HUDEP-2 (cell line): ENCODE measurements around the gene ADPGK.

Experiments used
- DNase-seq, 76 experiments: peaks; one replicate each; lab custom pipeline; 2025; ENCODE audit not compliant: unreplicated experiment in 76 of 76; lab: John Stamatoyannopoulos, UW

ADPGK gene

DNA sequence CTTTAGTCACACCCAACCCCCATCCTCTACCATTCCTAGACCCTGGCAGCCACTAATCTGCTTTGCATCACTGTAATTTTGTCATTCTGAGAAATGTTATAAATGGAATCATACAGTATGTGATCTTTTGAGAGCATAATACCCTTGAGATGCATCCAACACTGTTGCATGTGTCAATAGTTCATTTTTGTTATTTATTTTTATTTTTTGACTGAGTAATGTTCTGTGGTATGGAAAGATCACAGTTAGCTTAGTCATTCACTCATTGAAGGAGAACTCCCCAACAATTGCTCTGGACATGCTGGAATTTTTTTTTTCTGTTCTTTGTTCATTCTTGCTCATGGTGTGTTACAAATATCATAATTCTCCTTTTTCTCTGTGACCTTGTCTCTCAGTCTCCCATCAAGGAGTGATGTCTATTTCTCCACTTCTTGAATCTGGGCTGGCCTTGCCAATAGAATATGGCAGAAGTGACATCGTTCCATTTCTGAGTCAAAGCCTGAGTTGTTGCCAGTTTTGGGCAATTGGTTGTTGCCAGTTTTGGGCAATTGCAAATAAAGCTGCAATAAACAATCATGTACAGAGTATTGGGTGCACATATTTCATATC lies 6.8 kb upstream of the ADPGK start:
- no peak for DNase-seq

DNA sequence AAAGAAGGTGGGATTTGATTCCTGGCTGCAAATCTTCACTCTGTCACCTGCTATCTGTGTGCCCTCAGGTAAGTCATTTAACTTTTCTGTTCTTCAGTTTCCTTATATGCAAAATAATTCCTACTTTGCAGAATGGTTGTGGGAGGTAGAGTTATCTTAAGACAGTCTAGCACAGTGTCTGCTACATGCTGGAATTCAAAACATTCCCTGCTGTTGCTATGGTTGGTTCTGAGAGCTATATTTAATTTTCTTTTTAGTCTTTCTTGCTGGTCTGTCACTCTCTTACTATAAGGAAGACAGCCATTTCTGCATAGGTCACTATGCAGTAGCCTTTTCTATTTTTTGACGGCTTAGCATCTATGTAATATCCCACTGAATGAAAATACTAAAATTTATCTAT lies 4.0 kb upstream of the ADPGK start:
- DNase-seq = no peak

DNA sequence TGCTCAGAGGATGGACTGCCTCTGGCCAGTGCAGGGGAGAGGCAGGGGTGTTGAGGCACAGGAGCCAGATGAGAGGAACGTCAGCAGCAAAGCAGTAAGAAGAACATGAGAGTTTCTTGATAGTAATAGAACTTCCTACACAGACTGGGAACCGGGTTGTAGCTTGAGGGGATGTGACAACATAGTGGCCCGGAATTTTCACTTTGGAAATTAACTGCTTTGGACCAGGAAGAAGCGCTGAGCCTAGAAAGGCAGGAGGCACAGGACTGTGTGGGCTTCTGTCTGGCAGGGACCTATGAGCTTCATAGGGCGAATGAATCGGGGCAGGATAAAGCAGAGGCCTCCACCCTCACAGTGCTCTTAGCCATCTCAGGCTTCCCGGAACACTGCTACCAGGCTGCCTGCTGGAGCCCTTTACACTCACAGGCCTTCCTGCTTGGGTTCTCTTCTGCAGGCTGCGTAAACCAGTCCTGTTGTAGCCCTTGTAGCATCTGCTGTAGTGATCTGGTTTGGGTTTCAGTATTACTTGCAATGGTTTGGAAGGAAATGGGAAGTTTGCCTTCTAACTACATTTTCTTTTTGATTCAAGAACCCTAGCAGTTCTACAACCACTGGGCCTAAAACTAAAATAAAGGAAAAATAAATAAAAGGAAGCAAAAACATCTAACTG lies 3.3 kb upstream of the ADPGK start:
- DNase-seq = no peak

DNA sequence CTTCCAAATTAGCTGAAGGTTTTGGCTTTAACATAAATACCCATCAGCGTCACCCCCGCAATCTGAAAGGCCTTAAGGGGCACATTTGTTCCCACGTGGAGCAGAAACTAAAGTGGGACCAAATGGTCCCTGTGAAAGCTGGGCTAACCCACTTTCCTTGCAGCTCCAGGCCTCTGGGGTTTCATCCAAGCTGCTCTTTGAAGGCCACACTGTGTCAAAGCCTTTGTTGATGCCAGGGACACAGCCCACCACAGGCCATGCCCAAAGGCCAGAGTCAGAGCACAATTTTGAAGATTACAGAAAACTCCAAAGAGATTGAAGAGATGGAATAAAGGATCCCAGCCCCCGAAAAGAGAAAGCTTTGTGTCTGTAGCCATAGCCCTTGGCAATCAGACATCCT lies 2.7 kb upstream of the ADPGK start:
- no peak for DNase-seq

DNA sequence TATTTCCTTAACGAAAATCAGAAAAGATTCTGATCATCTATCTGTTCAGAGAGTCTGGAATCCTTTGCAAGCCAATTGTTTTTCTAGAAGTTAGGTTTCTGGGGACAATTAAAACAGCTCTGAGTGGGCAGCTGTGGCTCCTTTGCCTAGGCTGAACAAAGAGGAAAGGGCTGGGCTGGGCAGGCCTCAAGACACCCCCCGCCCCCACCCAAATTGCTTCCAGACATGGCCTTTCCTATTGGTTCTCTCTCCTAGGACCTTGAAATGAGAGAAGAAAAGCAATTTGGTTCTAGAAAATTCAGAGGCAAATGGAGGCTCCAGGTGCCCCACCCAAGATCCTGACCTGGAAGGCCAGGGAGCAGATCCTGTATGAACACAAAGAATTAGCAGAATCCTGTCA lies 2.3 kb upstream of the ADPGK start:
- DNase-seq = no peak

DNA sequence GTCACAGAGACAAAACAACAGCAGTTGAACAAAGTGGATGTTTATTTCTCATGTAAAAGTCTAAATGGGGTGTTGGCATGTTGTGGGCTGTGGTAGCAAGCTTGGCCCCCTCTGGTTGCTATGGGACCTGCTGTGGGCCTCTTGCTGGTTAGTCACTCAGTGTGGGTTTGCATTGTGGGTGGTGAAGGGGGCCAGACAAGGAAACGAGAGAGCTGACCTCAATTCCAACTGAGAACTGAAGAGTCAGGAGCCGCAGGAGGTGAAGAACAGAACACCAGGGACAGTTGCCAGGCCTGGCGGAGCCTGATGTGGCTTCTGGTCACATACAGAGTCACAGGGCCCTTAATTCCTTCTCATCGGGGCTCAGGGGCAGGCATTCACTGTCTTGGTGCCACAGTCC lies 1.9 kb upstream of the ADPGK start:
- DNase-seq = peak in 1 of 76 experiments; percentile 2

DNA sequence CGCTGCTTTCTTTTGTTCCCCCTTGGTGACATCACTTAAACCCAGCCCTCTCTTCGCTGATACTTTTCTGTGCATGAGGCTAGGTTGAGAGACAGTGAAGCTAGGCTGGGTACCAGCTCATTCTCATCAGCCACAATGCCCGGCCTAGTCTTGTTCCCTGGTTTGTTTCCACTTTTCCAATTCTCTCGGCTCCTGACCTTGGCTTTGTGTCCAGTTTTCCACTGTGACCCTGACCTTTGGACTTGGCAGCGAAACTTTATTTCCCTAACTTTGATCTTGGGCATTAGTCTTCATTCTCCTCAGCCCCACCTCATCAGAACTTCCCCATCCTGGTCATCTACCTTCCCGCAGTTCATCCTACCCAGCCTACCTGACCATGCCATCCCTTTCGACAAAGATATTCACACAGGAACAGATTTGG lies 908 bp upstream of the ADPGK start:
- DNase-seq = no peak

DNA sequence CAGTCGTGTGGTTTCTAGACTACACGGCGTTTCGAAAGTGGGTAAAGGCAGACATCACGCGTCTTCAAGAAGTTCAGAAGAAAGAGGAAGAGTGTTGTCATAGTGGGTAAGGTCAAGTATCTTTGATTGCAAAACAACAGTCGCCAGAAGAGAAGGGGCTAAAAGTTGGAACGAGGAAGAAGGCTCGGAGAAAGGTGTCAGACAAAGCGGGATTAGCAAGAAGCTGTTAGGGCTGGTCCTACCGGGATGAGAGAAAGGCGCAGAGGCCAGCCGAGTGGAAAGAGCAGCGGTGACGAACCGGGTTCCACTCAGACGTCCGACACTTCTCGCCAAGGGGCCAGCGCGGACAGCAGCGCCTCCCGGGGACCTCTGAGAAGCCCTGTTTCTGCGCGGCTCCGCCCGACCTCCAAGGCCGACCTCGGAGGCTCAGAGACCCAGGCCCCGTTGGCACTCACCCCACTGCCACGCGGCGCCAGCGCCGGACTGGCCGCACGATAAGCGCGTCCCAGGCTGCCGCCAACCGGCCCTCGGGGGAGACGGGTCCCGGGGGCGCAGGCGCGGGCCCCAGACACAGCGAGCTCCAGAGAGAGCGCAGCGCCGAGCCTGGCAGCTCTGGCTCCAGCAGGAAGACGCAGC lies 436 bp downstream of the ADPGK start:
- DNase-seq = peak in 13 of 76 experiments; percentile 7 to 68 (median 36)

DNA sequence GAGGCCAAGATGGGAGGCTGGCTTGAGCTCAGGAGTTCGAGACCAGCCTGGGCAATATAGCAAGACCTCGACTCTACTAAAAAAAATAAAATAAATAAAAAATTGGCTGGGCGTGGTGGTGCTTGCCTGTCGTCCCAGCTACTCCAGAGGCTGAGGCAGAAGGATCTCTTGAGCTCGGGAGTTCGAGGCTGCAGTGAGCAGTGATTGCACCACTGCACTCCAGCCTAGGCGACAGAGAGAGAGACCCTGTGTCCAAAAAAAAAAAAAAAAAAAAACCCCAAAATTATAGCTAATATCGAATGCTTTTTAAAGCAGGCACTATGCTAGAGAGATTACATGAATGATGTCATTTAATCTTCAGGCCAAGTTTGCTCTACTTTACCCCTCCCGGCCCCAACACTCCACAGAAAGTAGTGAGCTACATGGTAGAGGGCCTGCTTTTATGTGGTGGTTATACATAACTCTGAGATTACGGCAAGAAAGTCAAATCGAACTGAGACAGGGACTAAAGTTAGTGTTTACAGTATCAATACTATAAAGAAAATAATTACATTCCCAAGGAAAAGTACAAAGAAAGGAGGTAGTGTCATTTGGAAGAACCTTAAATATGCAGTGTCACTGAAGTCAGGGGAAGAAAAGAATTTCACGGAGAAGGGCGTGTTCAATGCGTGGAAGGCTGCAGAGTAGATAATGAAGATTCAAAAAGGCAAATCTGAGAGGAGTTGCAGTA lies 1.1 kb downstream of the ADPGK start:
- DNase-seq = peak in 2 of 76 experiments; percentile 5 to 22

DNA sequence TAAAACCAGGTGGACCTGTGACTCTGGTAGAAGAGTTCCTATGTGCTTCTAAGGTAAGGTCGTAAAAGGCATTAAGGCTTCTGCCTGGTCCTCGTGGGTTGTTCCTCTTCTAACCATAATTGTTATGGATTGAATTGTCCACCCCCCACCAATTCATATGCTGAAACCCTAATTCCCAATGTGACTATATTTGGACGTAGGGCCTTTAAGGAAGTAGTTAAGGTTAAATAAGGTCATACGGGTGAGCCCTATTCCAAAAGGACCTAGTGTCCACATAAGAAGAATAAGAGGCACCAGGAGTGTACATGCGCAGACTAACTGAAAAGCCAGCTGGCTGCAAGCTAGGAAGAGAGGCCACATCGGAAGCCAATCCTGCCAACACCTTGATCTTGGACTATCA lies 1.9 kb downstream of the ADPGK start:
- no peak for DNase-seq

DNA sequence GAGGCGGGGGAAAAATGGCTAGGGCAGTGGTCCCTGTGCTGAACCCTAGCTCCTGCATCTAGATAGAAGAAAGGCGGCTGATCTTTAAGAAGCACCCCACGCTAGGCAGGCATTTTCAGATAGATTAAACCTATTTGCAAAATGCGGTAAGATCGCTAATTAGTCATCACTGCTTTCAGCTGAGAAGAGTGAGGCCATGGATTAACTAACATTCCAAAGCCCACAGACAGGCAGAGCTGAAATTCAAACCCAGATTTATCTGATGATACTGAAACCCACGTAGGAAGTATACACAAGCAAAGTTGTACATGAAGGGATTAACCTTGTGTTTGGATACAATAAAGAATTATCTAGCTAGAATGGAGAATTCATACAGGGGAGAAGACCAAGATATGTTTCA lies 4.8 kb downstream of the ADPGK start:
- no peak for DNase-seq

DNA sequence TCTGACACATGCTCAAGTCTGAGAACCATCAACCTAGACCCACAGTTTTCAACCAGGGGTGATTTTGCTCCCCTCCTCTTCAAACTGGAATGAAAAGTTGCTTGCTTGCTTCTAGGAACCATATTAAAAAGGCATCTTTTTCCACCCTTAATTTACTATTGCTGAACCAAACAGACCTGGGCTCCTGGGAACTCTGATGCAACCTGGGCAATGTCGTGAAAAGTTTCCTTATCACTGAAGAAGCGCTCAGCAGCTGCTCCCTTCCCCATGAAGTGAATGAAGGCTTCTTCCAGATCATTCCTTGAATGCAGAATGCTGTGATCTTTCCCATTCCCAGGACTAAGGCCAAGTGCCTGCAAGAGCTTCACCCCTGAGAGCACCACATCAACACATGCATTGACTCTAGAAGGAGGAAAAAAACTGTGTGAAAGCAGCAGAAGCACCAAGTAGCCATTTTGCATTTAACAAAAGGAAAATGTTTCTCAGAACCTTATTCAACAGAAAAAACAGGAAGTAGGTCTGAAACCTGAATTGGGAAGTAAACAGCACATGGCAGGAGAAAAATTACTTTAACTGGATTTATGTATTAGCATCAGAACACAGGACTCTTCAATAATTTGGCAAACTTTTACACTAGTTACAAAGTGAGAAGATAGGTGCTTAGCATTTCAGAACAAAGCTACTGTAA lies 8.7 kb downstream of the ADPGK start:
- DNase-seq = no peak

DNA sequence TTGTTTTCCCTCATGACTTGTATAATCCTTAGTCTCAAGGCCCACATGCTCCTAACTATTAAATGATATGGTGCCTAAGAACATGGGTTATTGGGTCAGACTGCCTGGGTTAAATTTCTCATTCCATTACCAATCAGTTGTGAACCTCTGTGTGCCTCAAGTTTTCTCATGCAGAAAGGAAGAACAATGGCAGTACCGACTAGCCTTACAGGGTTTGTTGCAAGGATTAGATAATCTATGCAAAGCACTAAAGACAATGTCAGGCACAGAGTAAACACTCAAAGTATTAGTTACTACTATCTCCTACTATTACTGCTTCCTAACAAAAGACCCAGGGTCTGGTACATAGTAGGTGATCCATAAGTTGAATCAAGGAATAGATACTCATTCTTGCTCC lies 12.2 kb downstream of the ADPGK start:
- no peak for DNase-seq

DNA sequence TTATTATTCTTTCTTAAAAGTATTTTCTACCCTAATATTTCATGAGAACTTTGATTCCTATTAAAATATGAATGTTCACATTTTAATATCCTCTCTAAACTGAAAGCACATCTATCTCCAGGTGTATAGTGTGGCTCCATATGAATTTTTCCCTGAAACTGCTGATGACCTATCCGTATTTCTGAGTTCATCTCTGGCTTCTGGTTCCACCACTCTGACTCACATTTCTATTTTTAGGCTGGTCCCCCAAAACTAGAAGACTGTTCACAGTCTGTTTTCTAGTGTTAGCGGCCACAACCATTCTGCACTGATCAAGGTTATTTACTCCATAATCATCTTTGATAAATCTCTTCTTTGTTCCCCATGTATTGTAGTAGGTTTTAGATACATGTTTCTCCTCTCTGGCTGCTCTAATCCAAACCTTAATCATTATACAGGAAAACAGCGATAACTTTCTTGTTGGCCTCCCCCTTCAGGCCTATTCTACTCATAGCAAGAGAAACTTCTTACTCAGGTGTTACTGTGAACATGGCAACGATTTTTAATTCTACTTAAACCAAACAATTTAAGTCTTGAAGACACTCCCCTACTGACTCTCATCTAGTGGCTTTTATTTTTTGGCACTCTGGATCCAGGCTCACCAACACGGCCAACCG lies 12.8 kb downstream of the ADPGK start:
- no peak for DNase-seq

DNA sequence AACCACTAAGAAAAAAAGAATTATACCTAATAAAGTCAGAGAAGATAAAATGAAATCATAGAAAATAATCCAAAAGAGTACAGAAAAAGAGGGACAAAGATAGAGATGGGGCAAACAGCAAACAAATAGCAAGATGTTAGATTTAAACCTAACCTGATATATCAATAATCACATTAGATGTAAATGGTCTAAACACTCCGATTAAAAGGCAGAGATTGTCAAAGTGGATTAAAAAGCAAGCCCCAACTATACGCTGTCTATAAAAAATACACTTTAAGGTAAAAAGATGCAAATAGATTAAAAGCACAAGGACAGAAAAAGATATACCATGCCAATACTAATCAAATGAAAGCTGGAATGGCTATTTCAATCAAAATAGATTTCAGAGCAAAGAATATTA lies 16.8 kb downstream of the ADPGK start:
- no peak for DNase-seq

DNA sequence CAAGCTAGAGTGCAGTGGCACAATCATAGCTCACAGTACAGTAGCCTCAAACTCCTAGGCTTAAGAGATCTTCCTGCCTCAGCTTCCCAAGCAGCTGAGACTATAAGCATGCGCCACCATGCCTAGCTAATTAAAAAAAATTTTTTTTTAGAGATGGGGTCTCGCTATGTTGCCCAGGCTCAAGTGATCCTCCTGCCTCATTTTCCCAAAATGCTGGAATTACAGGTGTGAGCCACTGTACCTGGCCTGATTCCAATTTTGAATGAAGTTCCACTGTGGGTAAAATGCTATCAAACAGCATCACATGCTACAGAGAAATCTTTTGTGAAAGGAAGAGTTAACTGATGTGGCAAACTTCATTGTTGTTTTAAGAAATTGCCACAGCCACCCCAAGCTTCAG lies 17.5 kb downstream of the ADPGK start:
- no peak for DNase-seq

DNA sequence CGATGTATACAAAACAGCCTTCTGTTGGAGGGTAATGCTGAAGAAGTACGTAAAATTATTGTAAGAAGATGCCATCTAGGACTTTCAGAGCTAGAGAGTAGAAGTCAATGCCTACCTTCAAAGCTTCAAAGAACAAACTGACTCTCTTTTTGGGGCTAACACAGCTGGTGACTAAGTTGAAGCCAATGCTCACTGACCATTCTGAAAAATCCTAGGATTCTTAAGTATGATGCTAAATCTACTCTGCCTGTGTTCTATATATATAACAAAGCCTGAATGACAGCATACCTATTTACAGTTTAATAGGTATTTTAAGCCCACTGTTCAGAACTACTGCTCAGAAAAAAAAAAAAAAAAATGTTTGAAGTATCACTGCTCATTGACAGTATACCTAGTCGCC lies 18.9 kb downstream of the ADPGK start:
- DNase-seq = no peak

DNA sequence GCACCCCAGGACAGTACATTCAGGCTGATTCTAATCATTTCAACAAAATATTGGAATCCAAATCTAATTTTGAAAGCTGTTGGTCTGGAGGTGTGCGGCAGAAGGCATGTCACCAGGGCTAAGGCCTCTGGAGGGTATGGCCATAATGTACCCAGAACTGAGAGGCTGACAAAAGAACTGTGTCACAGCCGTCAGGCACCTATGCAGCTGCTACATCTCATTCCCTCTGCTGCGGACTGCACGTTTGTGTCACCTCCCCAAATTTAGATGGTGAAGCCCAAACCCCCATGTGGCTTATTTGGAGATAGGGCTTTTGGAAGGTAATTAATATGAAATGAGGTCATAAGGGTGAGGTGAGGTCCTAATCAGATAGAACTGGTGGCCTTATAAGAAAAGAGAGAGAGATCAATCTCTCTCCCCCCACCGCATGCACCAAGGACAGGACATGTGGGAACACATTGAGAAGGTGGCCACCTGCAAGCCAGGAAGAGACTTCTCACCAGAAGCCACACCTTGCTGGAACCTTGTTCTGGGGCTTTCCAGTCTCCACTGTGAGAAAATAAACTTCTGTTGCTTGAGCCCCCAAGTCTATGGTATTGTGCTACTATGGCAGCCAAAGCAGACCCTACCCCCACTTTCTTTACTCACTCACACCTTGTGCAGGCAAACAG lies 22.8 kb downstream of the ADPGK start:
- DNase-seq = no peak

DNA sequence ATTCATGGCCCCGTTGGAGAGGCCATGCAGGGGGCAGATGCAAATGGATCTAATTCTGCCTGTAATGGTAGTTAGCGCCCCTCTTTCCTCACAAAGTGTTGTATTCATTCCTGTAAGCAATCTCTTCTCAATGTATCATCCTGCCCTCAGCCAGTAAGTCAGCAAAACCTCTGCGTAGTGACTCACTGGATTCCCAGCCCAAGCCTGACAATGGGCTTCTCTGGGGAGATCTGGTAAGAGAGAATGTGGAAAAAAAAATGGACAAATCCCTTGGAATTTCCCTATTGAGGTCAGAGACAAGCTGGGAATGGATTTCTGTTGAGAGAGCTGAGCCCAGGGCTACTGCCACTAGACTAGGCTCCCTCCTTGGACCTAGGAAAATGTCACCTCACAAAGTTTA lies 25.4 kb downstream of the ADPGK start:
- DNase-seq = no peak

DNA sequence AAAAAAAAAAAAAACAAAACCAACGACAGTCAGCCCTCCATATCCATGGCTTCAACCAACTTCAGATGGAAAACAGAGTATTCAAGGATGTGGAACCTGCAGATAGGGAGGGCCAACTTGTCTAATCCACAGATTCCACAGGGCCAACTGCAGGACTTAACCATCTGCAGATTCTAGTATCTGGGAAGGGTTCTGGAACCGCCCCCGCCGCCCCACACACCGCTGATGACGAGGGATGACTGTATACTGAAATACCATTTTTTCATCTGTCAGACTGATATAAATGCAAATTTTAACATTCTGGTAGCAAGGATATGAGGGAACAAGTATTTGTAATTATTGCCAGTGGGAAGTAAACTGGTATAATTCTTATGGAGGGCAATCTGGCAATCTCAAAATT lies 29.5 kb downstream of the ADPGK start:
- DNase-seq = no peak
